T-cell (primary cell): ENCODE measurements around the gene PARVA. TPM values are rescaled to one million over a fixed set of nuclear protein-coding genes. Genes with fewer than 3 reads are reported as not detected.

Source experiments
- ATAC-seq, 4 experiments: fragments of 200-7000 bp in 3 of 4; fragments of 150-1000 bp in 1 of 4; cut with Tn5 transposase; replicated peaks in 1 of 4; 1 replicate in 3 of 4; 2 replicates in 1 of 4; pipeline ENCODE4 v1.10.0; 2021; ENCODE audit warnings: moderate library complexity in 3 of 4, mild to moderate bottlenecking in 2 of 4, moderate number of reproducible peaks in 1 of 4
- CTCF ChIA-PET, 2 donors: fragments of 300-600 bp; sonication (Branson Sonifier 250); formaldehyde crosslinking; loops; one replicate each; lab custom pipeline; 2022; ENCODE audit warnings: antibody characterized with exemption in 2 of 2; lab: Charles Lee
- POLR2A ChIA-PET, 2 donors: fragments of 300-600 bp; sonication (Branson Sonifier 250); formaldehyde crosslinking; loops; one replicate each; lab custom pipeline; 2022; ENCODE audit warnings: antibody characterized with exemption in 2 of 2; lab: Charles Lee
- DNase-seq, 35 experiments: peaks; one replicate each; pipeline versions ENCODE4 v3.0.0 to v3.0.0-alpha.2; 2013 to 2023
- H3K27ac ChIP-seq: one replicate; pipeline ENCODE4 v1.5.1; 2013; ENCODE audit warnings: low read length
- H3K27me3 ChIP-seq, 2 experiments: replicated peaks in 1 of 2; 1 replicate in 1 of 2; 2 replicates in 1 of 2; pipeline versions ENCODE4 v1.6.1 to v1.7.0; 2013; ENCODE audit warnings: low read length in 1 of 2, mixed read lengths in 1 of 2; ENCODE audit not compliant: control insufficient read depth in 2 of 2, insufficient read depth in 2 of 2; ENCODE audit errors: extremely low read depth in 1 of 2
- H3K36me3 ChIP-seq, 2 donors: 1 replicate in 1 of 2; 2 replicates in 1 of 2; pipeline versions ENCODE4 v1.6.1 to v1.7.0; 2013; ENCODE audit warnings: low read length in 1 of 2; ENCODE audit not compliant: control insufficient read depth in 2 of 2, insufficient read depth in 1 of 2; ENCODE audit errors: extremely low read depth in 1 of 2
- H3K4me1 ChIP-seq, 2 experiments: 1 replicate in 1 of 2; 2 replicates in 1 of 2; pipeline versions ENCODE4 v1.6.1 to v1.7.0; 2013; ENCODE audit warnings: low read length in 2 of 2, mixed read lengths in 1 of 2; ENCODE audit not compliant: insufficient read depth in 2 of 2, control insufficient read depth in 1 of 2; ENCODE audit errors: extremely low read depth in 1 of 2
- H3K4me3 ChIP-seq, 2 donors: 1 replicate in 1 of 2; 2 replicates in 1 of 2; pipeline versions ENCODE4 v1.5.1 to v1.7.0; 2013; ENCODE audit warnings: mild to moderate bottlenecking in 2 of 2, low read length in 1 of 2, moderate library complexity in 1 of 2; ENCODE audit not compliant: control insufficient read depth in 1 of 2; ENCODE audit errors: extremely low read depth in 1 of 2
- H3K9me3 ChIP-seq: 2 replicates; pipeline ENCODE4 v1.7.0; 2013
- H3K27ac Mint-ChIP-seq, 2 donors: one replicate each; pipeline ENCODE4 v1.8.0; 2020 to 2021; ENCODE audit warnings: mild to moderate bottlenecking in 2 of 2, mixed read lengths in 2 of 2
- H3K27me3 Mint-ChIP-seq, 2 donors: one replicate each; pipeline ENCODE4 v1.8.0; 2021 to 2022; ENCODE audit warnings: mixed read lengths in 2 of 2
- H3K36me3 Mint-ChIP-seq: one replicate; pipeline ENCODE4 v1.8.0; 2021; ENCODE audit warnings: mixed read lengths
- H3K4me1 Mint-ChIP-seq, 3 donors: one replicate each; pipeline ENCODE4 v1.8.0; 2020 to 2022; ENCODE audit warnings: mixed read lengths in 3 of 3, mild to moderate bottlenecking in 1 of 3
- H3K4me3 Mint-ChIP-seq, 3 donors: one replicate each; pipeline ENCODE4 v1.8.0; 2020 to 2022; ENCODE audit warnings: mild to moderate bottlenecking in 3 of 3, mixed read lengths in 3 of 3, moderate library complexity in 3 of 3
- H3K9me3 Mint-ChIP-seq, 3 donors: one replicate each; pipeline ENCODE4 v1.8.0; 2020 to 2022; ENCODE audit warnings: mixed read lengths in 3 of 3
- WGBS: methylation state at CpG from one replicate; pipeline ENCODE4 v1.1.5; 2013; ENCODE audit warnings: missing lambda C conversion rate; ENCODE audit not compliant: insufficient coverage; 5-methylcytosine and 5-hydroxymethylcytosine counted together
- total RNA-seq, 35 experiments: library from RNA in 6 of 35; stranded (reverse) in 6 of 35; fragments of 120-200 nt in 1 of 35; gene quantifications; one replicate each; pipeline versions ENCODE4 v1.2.1 to v1.2.4 and lab custom pipeline; 2013 to 2026

PARVA gene
- total RNA-seq, 5 donors from 2014 or later (not counting 1 experiment from before 2014, with no cell fraction given): 0.41 to 0.93 (median 0.75) TPM

- H3K4me3 ChIP-seq: no peak overlapping the region
- WGBS: no CpG with 5 or more reads among the region's 5 CpGs
- H3K27me3 Mint-ChIP-seq: no peaks in the 10 kb centered on the region
- no peaks in the 10 kb centered on the region for H3K4me1 ChIP-seq
- peaks cover 0 to 5% of the 10 kb centered on the region in 2 experiments for H3K27me3 ChIP-seq
- peaks cover 0 to 3% (median 3%) of the 10 kb centered on the region in 3 donors for H3K9me3 Mint-ChIP-seq
- CTCF ChIA-PET: interaction anchor here in 1 of 2 donors (1.0 kb wide), 1 partner anchor 21 kb away, joined by 3 read pairs; the partner anchor contains the start of gene PARVA
- H3K36me3 Mint-ChIP-seq: peaks cover 2% of the 10 kb centered on the region
- POLR2A ChIA-PET: no interaction called here
- H3K4me3 Mint-ChIP-seq: no peak overlapping the region
- DNase-seq: no peak
- no peak overlapping the region for H3K27ac ChIP-seq
- no peaks in the 10 kb centered on the region for H3K9me3 ChIP-seq
- H3K36me3 ChIP-seq: no peaks in the 10 kb centered on the region
- H3K27ac Mint-ChIP-seq: no peak overlapping the region
- ATAC-seq: no peak
- H3K4me1 Mint-ChIP-seq: peaks cover 11 to 16% (median 12%) of the 10 kb centered on the region in 3 donors
Observed at GRCh38 chr11:12397931-12398334, 20.6 kb downstream of the PARVA start.

GRCh38 chr11:12399355-12399754 is 22.0 kb downstream of the PARVA start:
- POLR2A ChIA-PET: no interaction called here
- Mint-ChIP-seq H3K4me1 (peaks cover 11 to 16% (median 12%) of the 10 kb centered on the region in 3 donors), H3K9me3 (peaks cover 0 to under 1% (median 0%) of the 10 kb centered on the region in 3 donors), H3K36me3 (no peaks in the 10 kb centered on the region), H3K27ac (no peak overlapping the region), H3K27me3 (no peaks in the 10 kb centered on the region), H3K4me3 (no peak overlapping the region)
- H3K27me3 ChIP-seq: peaks cover 0 to 5% of the 10 kb centered on the region in 2 experiments
- no peak overlapping the region for H3K4me3 ChIP-seq
- DNase-seq (no peak), ATAC-seq (no peak)
- no peaks in the 10 kb centered on the region for H3K9me3 ChIP-seq
- H3K36me3 ChIP-seq: no peaks in the 10 kb centered on the region
- no peaks in the 10 kb centered on the region for H3K4me1 ChIP-seq
- H3K27ac ChIP-seq: no peak overlapping the region
- CTCF ChIA-PET: interaction anchor here in 1 of 2 donors (0.6 kb wide), 1 partner anchor 216 kb away, joined by 8 read pairs; no protein-coding TSS in a partner anchor

GRCh38 chr11:12402025-12402424 is 24.7 kb downstream of the PARVA start:
- Mint-ChIP-seq H3K4me3 (no peak overlapping the region), H3K4me1 (peaks cover 5 to 10% (median 6%) of the 10 kb centered on the region in 3 donors), H3K27me3 (peaks cover 0 to 3% of the 10 kb centered on the region in 2 donors), H3K27ac (no peak overlapping the region), H3K9me3 (no peaks in the 10 kb centered on the region), H3K36me3 (no peaks in the 10 kb centered on the region)
- H3K9me3 ChIP-seq: no peaks in the 10 kb centered on the region
- H3K4me1 ChIP-seq: no peaks in the 10 kb centered on the region
- ChIA-PET CTCF (no interaction called here), POLR2A (no interaction called here)
- DNase-seq (no peak), ATAC-seq (no peak)
- H3K27ac ChIP-seq: no peak overlapping the region
- no peaks in the 10 kb centered on the region for H3K36me3 ChIP-seq
- H3K4me3 ChIP-seq: no peak overlapping the region
- WGBS: 69% methylated on average over 2 of the region's 4 CpGs
- H3K27me3 ChIP-seq: peaks cover 0 to 5% of the 10 kb centered on the region in 2 experiments

GRCh38 chr11:12402691-12403120 is 25.3 kb downstream of the PARVA start:
- Mint-ChIP-seq H3K4me1 (peaks cover under 1 to 3% (median under 1%) of the 10 kb centered on the region in 3 donors), H3K36me3 (no peaks in the 10 kb centered on the region), H3K27ac (no peak overlapping the region), H3K27me3 (peaks cover 0 to 3% of the 10 kb centered on the region in 2 donors), H3K4me3 (no peak overlapping the region), H3K9me3 (no peaks in the 10 kb centered on the region)
- DNase-seq (no peak), ATAC-seq (no peak)
- Histone ChIP-seq H3K36me3 (no peaks in the 10 kb centered on the region), H3K27ac (no peak overlapping the region), H3K4me3 (no peak overlapping the region), H3K4me1 (no peaks in the 10 kb centered on the region), H3K9me3 (no peaks in the 10 kb centered on the region), H3K27me3 (peaks cover 0 to 5% of the 10 kb centered on the region in 2 experiments)
- ChIA-PET POLR2A (no interaction called here), CTCF (interaction anchor here in 1 of 2 donors (0.6 kb wide), 1 partner anchor 123 kb away, joined by 6 read pairs; no protein-coding TSS in a partner anchor)
- WGBS: 73% methylated on average over 8 of the region's 8 CpGs

- ATAC-seq (no peak), DNase-seq (no peak)
- no peak overlapping the region for H3K27ac Mint-ChIP-seq
- Histone ChIP-seq H3K4me3 (no peak overlapping the region), H3K27me3 (peaks cover 3 to 5% of the 10 kb centered on the region in 2 experiments), H3K36me3 (no peaks in the 10 kb centered on the region), H3K27ac (no peak overlapping the region), H3K4me1 (no peaks in the 10 kb centered on the region), H3K9me3 (no peaks in the 10 kb centered on the region)
- ChIA-PET CTCF (interaction anchor here in 1 of 2 donors (0.6 kb wide), 1 partner anchor 123 kb away, joined by 6 read pairs; no protein-coding TSS in a partner anchor), POLR2A (no interaction called here)
- no CpG with 5 or more reads among the region's 3 CpGs for WGBS
- no peaks in the 10 kb centered on the region for H3K36me3 Mint-ChIP-seq
- H3K9me3 Mint-ChIP-seq: no peaks in the 10 kb centered on the region
- no peak overlapping the region for H3K4me3 Mint-ChIP-seq
- peaks cover 0 to 3% of the 10 kb centered on the region in 2 donors for H3K27me3 Mint-ChIP-seq
- no peaks in the 10 kb centered on the region for H3K4me1 Mint-ChIP-seq
Observed at GRCh38 chr11:12403122-12403996, 26.0 kb downstream of the PARVA start.

- ChIA-PET CTCF (no interaction called here), POLR2A (no interaction called here)
- H3K27ac ChIP-seq: no peak overlapping the region
- WGBS: no CpG with 5 or more reads among the region's 2 CpGs
- no peaks in the 10 kb centered on the region for H3K4me1 ChIP-seq
- ATAC-seq (no peak), DNase-seq (no peak)
- Mint-ChIP-seq H3K27me3 (peaks cover 2 to 3% of the 10 kb centered on the region in 2 donors), H3K36me3 (no peaks in the 10 kb centered on the region), H3K4me1 (no peaks in the 10 kb centered on the region), H3K27ac (no peak overlapping the region), H3K9me3 (no peaks in the 10 kb centered on the region), H3K4me3 (no peak overlapping the region)
- H3K4me3 ChIP-seq: no peak overlapping the region
- H3K9me3 ChIP-seq: no peaks in the 10 kb centered on the region
- peaks cover 3 to 5% of the 10 kb centered on the region in 2 experiments for H3K27me3 ChIP-seq
- H3K36me3 ChIP-seq: no peaks in the 10 kb centered on the region
Observed at GRCh38 chr11:12403997-12404350, 26.6 kb downstream of the PARVA start.
